ENCODE data around the gene MPV17. TPM values are rescaled to one million over a fixed set of nuclear protein-coding genes. Genes with fewer than 3 reads are reported as not detected.

Gene MPV17
- total RNA-seq, 4 donors from 2014 or later, result 92.9 to 151 (median 116) TPM

- no peaks in the 10 kb centered on the region for H3K36me3 ChIP-seq
- peaks cover 29% of the 10 kb centered on the region for H3K27me3 ChIP-seq
- peaks cover 30 to 38% of the 10 kb centered on the region in 2 donors for H3K4me1 ChIP-seq
- intact Hi-C loops (cut with DNase I), result no loop called here
- no peak for DNase-seq
- 3 to 5% methylated on average over 19 to 23 of the region's 40 CpGs for WGBS, 2 donors
- TF ChIP-seq CTCF (IDR thresholded peaks at IDR 0.05) (no peak), POLR2A (IDR thresholded peaks at IDR 0.05) (no peak)
- H3K27ac ChIP-seq, result no peak overlapping the region
- H3K9me3 ChIP-seq, result no peaks in the 10 kb centered on the region
- H3K4me3 ChIP-seq (replicated peaks in 1 of 3), result peak overlapping the region in 1 of 3 donors; percentile 47
Measured at GRCh38 chr2:27261926-27262298, 61.0 kb downstream of the MPV17 start.

- Histone ChIP-seq H3K4me3 (replicated peaks in 1 of 3) (no peak overlapping the region), H3K36me3 (no peaks in the 10 kb centered on the region), H3K4me1 (peaks cover 30 to 38% of the 10 kb centered on the region in 2 donors), H3K27me3 (peaks cover 29% of the 10 kb centered on the region), H3K27ac (no peak overlapping the region), H3K9me3 (no peaks in the 10 kb centered on the region)
- intact Hi-C loops (cut with DNase I), result no loop called here
- DNase-seq, result no peak
- TF ChIP-seq POLR2A (IDR thresholded peaks at IDR 0.05) (no peak), CTCF (IDR thresholded peaks at IDR 0.05) (no peak)
- WGBS, 2 donors, result 44 to 55% methylated on average over 11 of the region's 11 CpGs
Measured at GRCh38 chr2:27261241-27261925, 61.5 kb downstream of the MPV17 start.

Other genes with a start within 250 kb of the MPV17 start
- 10 to 100 TPM; 18.6 to 45.4 (median 29.3) TPM for gene EMILIN1, start 244.5 kb downstream of the MPV17 start, total RNA-seq
- 1 to 10 TPM in 3 of 4 donors, under 1 TPM in 1; 0.44 to 2.3 (median 1.7) TPM for gene KHK, start 236.3 kb downstream of the MPV17 start, total RNA-seq
- 1 to 10 TPM in 2 of 4 donors, not detected in 2; 3.7 to 8.5 TPM for gene CGREF1, start 204.0 kb downstream of the MPV17 start, total RNA-seq
- 1 to 10 TPM in 1 of 4 donors, under 1 TPM in 3; 0.44 to 1.1 (median 0.76) TPM for gene ABHD1, start 199.3 kb downstream of the MPV17 start, total RNA-seq
- gene PREB, start 188.5 kb downstream of the MPV17 start, total RNA-seq, result 10 to 100 TPM; 52.4 to 84.0 (median 55.2) TPM
- under 1 TPM in 2 of 4 donors, not detected in 2; 0.27 to 0.67 TPM for gene PRR30, start 183.7 kb downstream of the MPV17 start, total RNA-seq
- gene TCF23, start 174.1 kb downstream of the MPV17 start, total RNA-seq, result under 1 TPM in 1 of 4 donors, not detected in 3; 0.13 TPM
- 100 to 1,000 TPM; 149 to 345 (median 254) TPM for gene ATRAID, start 111.1 kb downstream of the MPV17 start, total RNA-seq
- gene SLC5A6, start 110.8 kb downstream of the MPV17 start, total RNA-seq, result 10 to 100 TPM; 10.9 to 34.0 (median 22.0) TPM
- 10 to 100 TPM; 16.5 to 31.9 (median 28.2) TPM for gene CAD, start 105.7 kb downstream of the MPV17 start, total RNA-seq
- under 1 TPM; 0.33 to 0.98 (median 0.80) TPM for gene SLC30A3, start 60.0 kb downstream of the MPV17 start, total RNA-seq
- gene DNAJC5G, start 47.7 kb downstream of the MPV17 start, total RNA-seq, result 1 to 10 TPM in 2 of 4 donors, under 1 TPM in 1, not detected in 1; 0.33 to 2.1 (median 1.1) TPM
- gene TRIM54, start 40.7 kb downstream of the MPV17 start, total RNA-seq, result 1 to 10 TPM in 1 of 4 donors, under 1 TPM in 2, not detected in 1; 0.22 to 1.6 (median 0.54) TPM
- gene UCN, start 14.7 kb downstream of the MPV17 start, total RNA-seq, result 1 to 10 TPM; 1.1 to 2.5 (median 2.0) TPM
- gene GTF3C2, start 33.7 kb upstream of the MPV17 start, total RNA-seq, result 10 to 100 TPM; 44.7 to 86.6 (median 51.8) TPM
- 10 to 100 TPM; 34.7 to 44.0 (median 38.6) TPM for gene EIF2B4, start 47.2 kb upstream of the MPV17 start, total RNA-seq
- gene SNX17, start 47.5 kb upstream of the MPV17 start, total RNA-seq, result 100 to 1,000 TPM; 109 to 148 (median 130) TPM
- 10 to 100 TPM in 1 of 4 donors, 1 to 10 TPM in 3; 9.1 to 14.8 (median 9.2) TPM for gene ZNF513, start 57.6 kb upstream of the MPV17 start, total RNA-seq
- 10 to 100 TPM; 55.4 to 75.2 (median 59.5) TPM for gene PPM1G, start 86.5 kb upstream of the MPV17 start, total RNA-seq
- 10 to 100 TPM; 45.2 to 68.6 (median 63.1) TPM for gene NRBP1, start 105.5 kb upstream of the MPV17 start, total RNA-seq
- gene KRTCAP3, start 119.3 kb upstream of the MPV17 start, total RNA-seq, result 10 to 100 TPM in 3 of 4 donors, 1 to 10 TPM in 1; 9.2 to 40.1 (median 19.4) TPM
- gene IFT172, start 166.6 kb upstream of the MPV17 start, total RNA-seq, result 10 to 100 TPM; 30.9 to 56.8 (median 43.7) TPM
- 10 to 100 TPM in 1 of 4 donors, 1 to 10 TPM in 3; 4.0 to 17.7 (median 7.1) TPM for gene FNDC4, start 172.1 kb upstream of the MPV17 start, total RNA-seq
- under 1 TPM in 1 of 4 donors, not detected in 3; 0.13 TPM for gene GCKR, start 173.7 kb upstream of the MPV17 start, total RNA-seq